SK-N-MC (cell line): ENCODE results near the gene CDY1.
"Not testable (repeated sequence)": the region's sequence is repeated elsewhere in the genome, so short reads cannot be mapped to it uniquely, and the experiment has no call there.

Experiments
- EZH2 ChIP-seq: fragments of 200-600 bp; sonication (generic); IDR thresholded peaks from one replicate; pipeline ENCODE4 v1.6.1; 2017; ENCODE audit warnings: antibody characterized with exemption
- FOXP2 ChIP-seq: optimal IDR thresholded peaks from 2 replicates; pipeline ENCODE3; 2011; ENCODE audit warnings: mild to moderate bottlenecking, moderate library complexity; ENCODE audit not compliant: insufficient read depth; ENCODE audit errors: extremely low read length, control extremely low read depth
- POLR2AphosphoS5 ChIP-seq: IDR thresholded peaks from 2 replicates; pipeline ENCODE4 v1.6.1; 2012; ENCODE audit warnings: mild to moderate bottlenecking, low read depth, low read length, borderline replicate concordance

GRCh38 chrY:25593336-25593735 lies 28.6 kb upstream of the CDY1 start:
- not testable (repeated sequence) for TF ChIP-seq EZH2, POLR2AphosphoS5, FOXP2
